ENCODE results near the gene NPTX1.

Gene NPTX1

DNA sequence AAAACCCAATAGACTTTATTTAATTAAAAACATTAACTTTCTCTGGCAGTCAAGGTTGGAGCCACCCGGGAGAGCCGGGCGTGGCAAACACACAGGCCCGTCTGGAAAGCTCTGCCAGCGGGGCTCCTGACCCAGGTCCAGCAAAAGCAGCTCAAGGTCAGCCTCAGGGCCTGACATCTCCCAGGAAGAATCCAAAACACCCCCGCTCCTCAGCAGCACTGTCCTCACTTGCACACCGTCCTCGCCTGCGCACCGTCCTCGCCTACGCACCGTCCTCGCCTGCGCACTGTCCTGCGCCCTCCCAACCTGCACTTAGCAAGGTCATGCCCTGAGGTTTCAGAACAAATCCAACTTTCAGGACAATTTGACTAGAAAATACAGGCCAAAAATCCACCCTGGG is 36.8 kb upstream of the NPTX1 start:
- no peak for DNase-seq (ENCODE audit: low read depth in 1 of 2, low spot score in 1 of 2)
- TF ChIP-seq, protein P1, sequence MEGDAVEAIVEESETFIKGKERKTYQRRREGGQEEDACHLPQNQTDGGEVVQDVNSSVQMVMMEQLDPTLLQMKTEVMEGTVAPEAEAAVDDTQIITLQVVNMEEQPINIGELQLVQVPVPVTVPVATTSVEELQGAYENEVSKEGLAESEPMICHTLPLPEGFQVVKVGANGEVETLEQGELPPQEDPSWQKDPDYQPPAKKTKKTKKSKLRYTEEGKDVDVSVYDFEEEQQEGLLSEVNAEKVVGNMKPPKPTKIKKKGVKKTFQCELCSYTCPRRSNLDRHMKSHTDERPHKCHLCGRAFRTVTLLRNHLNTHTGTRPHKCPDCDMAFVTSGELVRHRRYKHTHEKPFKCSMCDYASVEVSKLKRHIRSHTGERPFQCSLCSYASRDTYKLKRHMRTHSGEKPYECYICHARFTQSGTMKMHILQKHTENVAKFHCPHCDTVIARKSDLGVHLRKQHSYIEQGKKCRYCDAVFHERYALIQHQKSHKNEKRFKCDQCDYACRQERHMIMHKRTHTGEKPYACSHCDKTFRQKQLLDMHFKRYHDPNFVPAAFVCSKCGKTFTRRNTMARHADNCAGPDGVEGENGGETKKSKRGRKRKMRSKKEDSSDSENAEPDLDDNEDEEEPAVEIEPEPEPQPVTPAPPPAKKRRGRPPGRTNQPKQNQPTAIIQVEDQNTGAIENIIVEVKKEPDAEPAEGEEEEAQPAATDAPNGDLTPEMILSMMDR (IDR thresholded peaks at IDR 0.05; ENCODE audit: insufficient read depth, low read length) = no peak
- no peak for TF ChIP-seq SPI1 (IDR thresholded peaks at IDR 0.05; ENCODE audit: borderline replicate concordance, low read depth)
- no peak for TF ChIP-seq POLR2AphosphoS5 (IDR thresholded peaks at IDR 0.05; ENCODE audit: low read depth)
- no peak for TF ChIP-seq GABPA (IDR thresholded peaks at IDR 0.05; ENCODE audit: low read depth)
- TF ChIP-seq, protein P2, sequence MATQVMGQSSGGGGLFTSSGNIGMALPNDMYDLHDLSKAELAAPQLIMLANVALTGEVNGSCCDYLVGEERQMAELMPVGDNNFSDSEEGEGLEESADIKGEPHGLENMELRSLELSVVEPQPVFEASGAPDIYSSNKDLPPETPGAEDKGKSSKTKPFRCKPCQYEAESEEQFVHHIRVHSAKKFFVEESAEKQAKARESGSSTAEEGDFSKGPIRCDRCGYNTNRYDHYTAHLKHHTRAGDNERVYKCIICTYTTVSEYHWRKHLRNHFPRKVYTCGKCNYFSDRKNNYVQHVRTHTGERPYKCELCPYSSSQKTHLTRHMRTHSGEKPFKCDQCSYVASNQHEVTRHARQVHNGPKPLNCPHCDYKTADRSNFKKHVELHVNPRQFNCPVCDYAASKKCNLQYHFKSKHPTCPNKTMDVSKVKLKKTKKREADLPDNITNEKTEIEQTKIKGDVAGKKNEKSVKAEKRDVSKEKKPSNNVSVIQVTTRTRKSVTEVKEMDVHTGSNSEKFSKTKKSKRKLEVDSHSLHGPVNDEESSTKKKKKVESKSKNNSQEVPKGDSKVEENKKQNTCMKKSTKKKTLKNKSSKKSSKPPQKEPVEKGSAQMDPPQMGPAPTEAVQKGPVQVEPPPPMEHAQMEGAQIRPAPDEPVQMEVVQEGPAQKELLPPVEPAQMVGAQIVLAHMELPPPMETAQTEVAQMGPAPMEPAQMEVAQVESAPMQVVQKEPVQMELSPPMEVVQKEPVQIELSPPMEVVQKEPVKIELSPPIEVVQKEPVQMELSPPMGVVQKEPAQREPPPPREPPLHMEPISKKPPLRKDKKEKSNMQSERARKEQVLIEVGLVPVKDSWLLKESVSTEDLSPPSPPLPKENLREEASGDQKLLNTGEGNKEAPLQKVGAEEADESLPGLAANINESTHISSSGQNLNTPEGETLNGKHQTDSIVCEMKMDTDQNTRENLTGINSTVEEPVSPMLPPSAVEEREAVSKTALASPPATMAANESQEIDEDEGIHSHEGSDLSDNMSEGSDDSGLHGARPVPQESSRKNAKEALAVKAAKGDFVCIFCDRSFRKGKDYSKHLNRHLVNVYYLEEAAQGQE (IDR thresholded peaks at IDR 0.05; ENCODE audit: insufficient replicate concordance, low read depth) = no peak
- Histone ChIP-seq H3K27me3 (ENCODE audit: insufficient read depth, poor library complexity, severe bottlenecking) (peaks cover 10% of the 10 kb centered on the region), H3K4me3 (replicated peaks; ENCODE audit: insufficient read depth, low read length) (no peak overlapping the region), H3K27ac (replicated peaks) (no peak overlapping the region)

DNA sequence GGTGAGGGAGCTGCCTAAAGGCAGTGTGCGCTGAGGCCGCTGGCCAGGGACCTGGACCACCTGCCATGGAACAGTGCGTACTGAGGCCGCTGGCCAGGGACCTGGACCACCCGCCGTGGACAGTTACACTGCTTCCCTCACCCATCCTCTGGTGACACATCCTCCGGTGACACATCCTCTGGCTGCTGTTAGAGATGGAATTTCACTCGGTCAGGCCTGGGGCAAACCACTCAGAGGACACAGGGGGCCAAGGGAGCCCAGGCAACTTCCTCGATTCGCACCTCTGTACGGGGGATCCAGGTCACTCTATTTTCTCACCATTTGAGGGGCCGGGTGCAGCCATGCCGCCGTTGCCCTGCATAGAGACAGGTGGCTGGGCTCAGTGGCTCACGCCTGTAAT is 35.8 kb upstream of the NPTX1 start:
- Histone ChIP-seq H3K4me3 (replicated peaks; ENCODE audit: insufficient read depth, low read length) (no peak overlapping the region), H3K27ac (replicated peaks) (no peak overlapping the region), H3K27me3 (ENCODE audit: insufficient read depth, poor library complexity, severe bottlenecking) (peaks cover 11% of the 10 kb centered on the region)
- DNase-seq (ENCODE audit: low read depth in 1 of 2, low spot score in 1 of 2) = no peak
- TF ChIP-seq POLR2AphosphoS5 (IDR thresholded peaks at IDR 0.05; ENCODE audit: low read depth) (no peak), GABPA (IDR thresholded peaks at IDR 0.05; ENCODE audit: low read depth) (no peak), SPI1 (IDR thresholded peaks at IDR 0.05; ENCODE audit: borderline replicate concordance, low read depth) (no peak)
- TF ChIP-seq, protein P1 (IDR thresholded peaks at IDR 0.05; ENCODE audit: insufficient read depth, low read length) = no peak
- TF ChIP-seq, protein P2 (IDR thresholded peaks at IDR 0.05; ENCODE audit: insufficient replicate concordance, low read depth) = no peak

DNA sequence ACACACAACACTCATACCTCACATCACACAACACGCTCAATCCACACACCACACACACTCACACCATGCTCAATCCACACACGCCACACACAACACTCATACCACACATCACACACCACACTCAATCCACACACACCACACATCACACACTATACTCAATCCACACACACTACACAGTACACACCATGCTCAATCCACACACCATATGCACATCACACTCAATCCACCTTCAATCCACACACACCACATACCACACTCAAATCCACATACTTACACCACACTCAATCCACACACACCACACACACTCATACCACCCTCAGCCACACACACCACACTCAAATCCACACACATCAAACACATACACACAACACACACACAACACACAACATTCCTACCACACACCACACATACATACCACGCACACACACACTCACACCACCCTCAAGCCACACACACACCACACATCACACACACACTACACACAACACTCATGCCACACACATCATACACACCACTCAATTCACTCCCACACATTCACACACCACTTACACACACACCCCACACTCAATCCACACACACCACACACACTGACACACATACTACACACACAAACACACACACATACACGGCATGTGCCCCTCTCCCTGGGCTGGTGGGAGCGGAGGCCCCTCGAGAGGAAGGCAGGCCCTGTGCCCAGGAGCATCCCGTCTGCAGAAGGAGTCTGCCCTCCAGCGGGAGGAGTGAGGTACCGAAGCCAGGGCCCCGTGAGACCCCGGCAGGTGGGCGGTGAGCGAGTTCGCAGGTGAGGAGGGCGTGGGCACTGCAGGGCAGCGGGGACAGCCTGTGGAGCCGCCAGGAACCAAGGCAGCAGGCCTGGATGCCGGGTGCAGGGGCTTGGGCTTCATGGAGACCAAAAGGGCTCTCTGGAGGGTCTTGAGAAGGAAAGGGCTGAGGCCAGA is 35.1 kb upstream of the NPTX1 start:
- TF ChIP-seq POLR2AphosphoS5 (IDR thresholded peaks at IDR 0.05; ENCODE audit: low read depth) (no peak), GABPA (IDR thresholded peaks at IDR 0.05; ENCODE audit: low read depth) (no peak), SPI1 (IDR thresholded peaks at IDR 0.05; ENCODE audit: borderline replicate concordance, low read depth) (no peak)
- TF ChIP-seq, protein P1 (IDR thresholded peaks at IDR 0.05; ENCODE audit: insufficient read depth, low read length) = no peak
- TF ChIP-seq, protein P2 (IDR thresholded peaks at IDR 0.05; ENCODE audit: insufficient replicate concordance, low read depth) = no peak

More for the DNA sequence above, 35.1 kb upstream of the NPTX1 start:
- Histone ChIP-seq H3K4me3 (replicated peaks; ENCODE audit: insufficient read depth, low read length) (no peak overlapping the region), H3K27me3 (ENCODE audit: insufficient read depth, poor library complexity, severe bottlenecking) (peaks cover 12% of the 10 kb centered on the region), H3K27ac (replicated peaks) (no peak overlapping the region)
- no peak for DNase-seq (ENCODE audit: low read depth in 1 of 2, low spot score in 1 of 2)
